Urinary bladder (tissue), 4 donors: ENCODE data around the gene RNF135. TPM values are rescaled to one million over a fixed set of nuclear protein-coding genes. Genes with fewer than 3 reads are reported as not detected.
"Not testable (repeated sequence)": the region's sequence is repeated elsewhere in the genome, so short reads cannot be mapped to it uniquely, and the experiment has no call there.

Experiments used
- DNase-seq: peaks from one replicate; pipeline ENCODE4 v3.0.0-alpha.2; 2015; ENCODE audit errors: extremely low spot score
- H3K27ac ChIP-seq: one replicate; pipeline ENCODE4 v1.5.1; 2013; ENCODE audit warnings: low read depth, mild to moderate bottlenecking, moderate library complexity
- H3K36me3 ChIP-seq: one replicate; pipeline ENCODE4 v1.6.1; 2013; ENCODE audit warnings: mild to moderate bottlenecking, moderate library complexity; ENCODE audit not compliant: insufficient read depth
- H3K4me1 ChIP-seq: one replicate; pipeline ENCODE4 v1.6.1; 2013; ENCODE audit warnings: mild to moderate bottlenecking, moderate library complexity; ENCODE audit not compliant: insufficient read depth
- H3K4me3 ChIP-seq: one replicate; pipeline ENCODE4 v1.5.1; 2013; ENCODE audit warnings: low read depth, low read length
- WGBS: extraction: QIAGEN DNeasy Blood & Tissue Kit; methylation state at CpG from one replicate; pipeline ENCODE4 v1.1.7; 2013; 5-methylcytosine and 5-hydroxymethylcytosine counted together
- polyA plus RNA-seq: library from polyadenylated mRNA; stranded (reverse); fragments of 200-250 nt; gene quantifications from one replicate; pipeline ENCODE4 v1.2.3, GENCODE V29; 2013
- small RNA-seq: library from RNA; depleted of rRNA; stranded (forward); fragments of <200 nt; gene quantifications from one replicate; pipeline ENCODE3, GENCODE V24; 2014
- total RNA-seq: library from RNA; depleted of rRNA; stranded (reverse); fragments of >200 nt; gene quantifications from one replicate; pipeline ENCODE4 v1.2.3, GENCODE V29; 2014
- donor health status: healthy with polysubstance abuse.
- donor health status: healthy.

The RNF135 gene
- total and polyA plus RNA-seq, 2 donors: 10.1 to 17.1 TPM

DNA sequence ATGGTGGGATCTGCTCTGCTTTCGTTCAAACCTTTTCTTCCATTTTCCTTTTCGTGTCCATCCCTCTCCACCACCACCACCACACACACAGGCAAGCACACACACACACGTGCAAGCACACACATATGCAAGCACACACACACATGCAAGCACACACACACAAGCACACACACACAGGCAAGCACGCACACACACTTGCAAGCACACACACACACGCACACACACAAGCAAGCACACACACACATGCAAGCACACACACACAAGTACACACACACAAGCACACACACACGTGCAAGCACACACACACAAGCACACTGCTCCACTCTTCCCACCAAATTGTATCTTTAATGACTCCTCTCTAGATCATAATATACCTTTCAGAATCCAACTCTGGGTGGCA, 71.5 kb downstream of the RNF135 start:
- not testable (repeated sequence) for H3K27ac ChIP-seq, DNase-seq, H3K36me3 ChIP-seq, H3K4me1 ChIP-seq, H3K4me3 ChIP-seq
- 91% methylated on average over 6 of the region's 6 CpGs for WGBS

DNA sequence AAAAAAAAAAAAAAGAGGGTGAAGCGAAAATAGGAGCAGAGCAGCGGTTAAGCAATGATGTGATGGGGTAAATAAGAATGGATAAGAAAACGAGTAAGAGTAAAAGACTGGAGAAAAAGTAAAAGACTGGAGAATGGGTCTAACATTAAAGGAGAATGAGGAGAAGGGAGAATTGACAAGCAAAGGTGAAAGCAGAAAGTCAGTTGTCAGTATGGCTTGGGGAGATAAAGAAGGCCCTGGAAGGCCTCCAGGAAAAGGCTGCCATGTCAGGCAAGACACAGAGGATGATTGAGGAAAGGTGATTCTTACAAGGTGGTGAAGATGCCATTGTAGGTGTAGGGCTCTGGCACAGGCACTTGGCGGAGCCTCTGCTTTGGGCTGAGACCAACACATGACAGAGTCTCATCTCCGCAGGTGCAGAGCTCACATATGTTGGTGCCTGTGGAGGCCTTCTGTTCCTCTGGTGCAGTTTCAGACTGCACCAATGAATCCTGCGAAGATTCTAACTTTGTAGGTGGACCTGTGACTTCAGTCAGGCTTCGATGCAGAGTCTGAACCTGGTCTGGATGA, 76.1 kb downstream of the RNF135 start:
- WGBS: 97% methylated on average over 7 of the region's 7 CpGs
- DNase-seq, H3K27ac ChIP-seq, H3K4me3 ChIP-seq, H3K36me3 ChIP-seq, H3K4me1 ChIP-seq: not testable (repeated sequence)

DNA sequence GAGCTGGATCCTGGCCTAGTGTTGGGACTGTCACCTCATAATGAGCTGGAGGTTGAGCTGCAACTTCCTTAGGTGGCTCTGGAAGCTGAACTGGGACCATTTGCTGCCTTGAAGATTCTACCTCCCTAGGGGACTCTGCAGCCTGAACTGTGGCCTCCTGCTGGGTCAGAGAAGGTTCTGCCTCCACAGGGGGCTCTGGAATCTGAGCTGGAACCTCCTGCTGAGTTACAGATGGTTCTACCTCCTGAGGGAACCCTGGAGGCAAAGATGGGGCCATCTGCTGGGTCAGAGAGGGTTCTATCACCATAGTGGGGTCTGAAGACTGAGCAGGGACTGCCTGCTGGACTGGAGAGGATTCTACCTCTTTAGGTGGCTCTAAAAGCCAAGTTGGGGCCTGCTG, 77.3 kb downstream of the RNF135 start:
- Histone ChIP-seq H3K27ac (no peak overlapping the region), H3K4me3 (no peak overlapping the region), H3K36me3 (no peaks in the 10 kb centered on the region), H3K4me1 (no peaks in the 10 kb centered on the region)
- DNase-seq: no peak

DNA sequence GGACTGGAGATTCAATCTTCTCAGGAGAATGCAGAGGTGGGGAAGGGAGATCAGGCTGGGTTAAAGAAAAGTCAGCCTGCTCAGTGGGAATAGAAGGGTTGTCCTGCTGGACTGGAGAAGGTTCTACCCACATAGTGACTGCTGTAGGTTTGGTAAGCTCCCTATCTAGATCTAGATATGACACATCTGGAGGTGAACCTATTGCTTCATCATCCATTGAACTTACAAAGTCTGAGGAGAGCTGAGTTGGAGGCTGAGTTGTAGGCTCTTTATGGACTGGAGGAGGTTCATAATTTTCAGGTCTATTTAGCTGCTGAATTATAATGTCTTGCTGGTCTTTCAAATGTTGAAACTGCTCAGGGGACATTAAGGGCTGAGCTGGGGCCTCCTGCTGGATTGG, 77.9 kb downstream of the RNF135 start:
- H3K4me3 ChIP-seq: no peak overlapping the region
- no peaks in the 10 kb centered on the region for H3K36me3 ChIP-seq
- no peak for DNase-seq
- H3K27ac ChIP-seq: no peak overlapping the region
- no peaks in the 10 kb centered on the region for H3K4me1 ChIP-seq

Small RNAs within 50 kb of the gene (small RNA-seq; reads per million reads assigned to genes)
- not detected for gene AC138207.3
- gene RN7SL138P: not detected

Other genes with a start within 250 kb of the RNF135 start
- 15.5 TPM for gene CRLF3, start 146.3 kb upstream of the RNF135 start, total RNA-seq
- gene CRLF3, start 146.3 kb upstream of the RNF135 start, polyA plus RNA-seq: 6.8 TPM
- 10.6 TPM for gene ATAD5, start 139.1 kb upstream of the RNF135 start, total RNA-seq
- 0.44 TPM for gene ATAD5, start 139.1 kb upstream of the RNF135 start, polyA plus RNA-seq
- 37.0 TPM for gene TEFM, start 64.8 kb upstream of the RNF135 start, total RNA-seq
- 9.8 TPM for gene TEFM, start 64.8 kb upstream of the RNF135 start, polyA plus RNA-seq
- gene ADAP2, start 49.1 kb upstream of the RNF135 start, total RNA-seq: 15.1 TPM
- 6.7 TPM for gene ADAP2, start 49.1 kb upstream of the RNF135 start, polyA plus RNA-seq
- 135 TPM for gene NF1, start 123.9 kb downstream of the RNF135 start, total RNA-seq
- gene NF1, start 123.9 kb downstream of the RNF135 start, polyA plus RNA-seq: 12.2 TPM